ENCODE results near the gene GCC1.

DNA sequence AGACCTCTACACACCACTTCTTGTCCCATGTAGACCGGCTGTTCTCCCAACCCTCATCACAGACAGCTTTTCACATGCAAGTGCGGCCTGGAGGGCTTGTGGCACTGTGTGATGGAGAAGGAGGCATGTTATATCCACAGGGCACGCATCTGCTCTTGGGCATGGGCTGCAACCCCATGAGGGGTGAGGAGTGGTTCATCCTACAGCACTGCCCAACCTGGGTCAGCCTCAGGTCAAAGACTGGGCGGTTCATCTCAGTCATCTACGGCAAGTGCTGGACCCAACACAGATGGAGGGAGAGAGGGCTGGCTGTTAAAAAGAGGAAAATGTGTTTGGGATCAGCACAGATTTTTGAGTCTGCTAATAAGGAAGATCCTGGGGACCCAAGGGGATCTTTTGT is 10.3 kb upstream of the GCC1 start:
- no peak for TF ChIP-seq CTCF (conservative IDR thresholded peaks at IDR 0.05)
- no peak for TF ChIP-seq EZH2 (IDR thresholded peaks at IDR 0.05; ENCODE audit: low read depth)

Data from PC-9 (cell line).